GM18498 (cell line): Measurements from ENCODE around the gene TFR2.

Experiments used
- ATAC-seq: cut with Tn5 transposase; IDR thresholded peaks from one replicate; pipeline ENCODE4 v1.9.1; 2021; ENCODE audit warnings: mild to moderate bottlenecking, moderate library complexity; ENCODE audit not compliant: unreplicated experiment

The TFR2 gene

DNA sequence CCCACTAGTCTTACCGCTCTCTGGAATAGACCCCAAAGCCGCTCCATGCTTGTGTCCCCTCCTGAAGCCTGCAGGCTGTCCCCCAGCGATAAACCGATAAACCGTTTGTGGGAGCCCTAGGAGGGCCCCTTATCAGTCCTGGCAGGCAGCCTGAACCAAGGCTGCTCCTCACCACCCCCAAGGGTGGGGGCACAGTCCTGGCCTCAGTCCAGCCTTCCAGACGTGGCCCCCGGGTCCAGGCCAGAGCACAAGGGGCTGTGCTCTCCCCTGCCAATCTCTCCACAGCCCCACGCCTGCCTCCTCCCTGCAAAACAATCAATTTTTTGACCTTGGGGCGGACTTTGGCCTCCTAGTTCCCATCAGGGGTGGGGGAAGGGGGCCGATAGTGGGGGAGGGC, at the start of gene TFR2:
Gene TFR2 (minus strand): TSS at position 90 of the 397 bp plus-strand sequence. CDS start 43 bp downstream, at position 47.
- no peak for ATAC-seq

DNA sequence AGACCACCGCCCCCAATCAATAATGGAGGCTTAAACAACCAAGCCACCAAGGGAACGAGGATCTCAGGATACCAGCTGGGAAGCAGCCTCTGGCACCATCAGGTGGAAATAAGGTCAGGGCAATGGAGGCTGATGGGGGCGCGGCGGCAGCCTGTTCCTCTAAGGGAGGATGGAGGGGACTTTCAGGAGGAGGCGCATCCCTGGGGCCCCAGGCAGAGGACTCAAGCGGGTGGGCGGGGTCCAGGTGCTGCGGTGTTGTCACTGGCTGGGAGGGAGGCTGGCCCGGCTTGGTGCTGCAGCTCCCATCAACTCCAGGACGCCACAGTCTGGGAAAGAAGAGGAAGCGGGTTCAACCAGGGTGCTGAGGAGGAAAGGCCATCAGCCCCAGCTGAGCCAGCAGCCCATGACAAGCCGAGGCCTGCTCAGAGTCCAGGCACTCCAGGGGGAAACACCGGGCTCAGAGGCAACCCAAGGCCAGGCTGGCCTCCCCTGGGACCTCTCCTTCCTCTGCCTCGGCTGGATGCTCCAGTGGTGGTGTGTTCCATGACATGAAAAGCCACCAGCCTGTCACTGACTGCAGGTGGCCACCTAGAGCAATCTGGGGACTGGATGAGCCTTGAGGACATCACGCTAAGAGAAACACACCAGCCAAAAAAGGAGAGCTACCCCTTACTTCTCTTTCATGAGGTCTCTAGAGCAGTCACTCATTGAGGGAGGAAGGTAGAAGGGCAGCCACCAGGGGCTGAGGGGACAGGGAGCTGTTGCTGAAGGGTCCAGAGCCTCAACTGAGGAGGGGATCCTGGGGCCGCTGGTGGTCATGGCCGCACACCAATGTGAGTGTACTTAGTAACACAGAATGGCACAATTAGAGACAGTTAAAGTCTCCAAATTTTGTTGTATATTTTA, 48.1 kb upstream of the TFR2 start:
- ATAC-seq: no peak

DNA sequence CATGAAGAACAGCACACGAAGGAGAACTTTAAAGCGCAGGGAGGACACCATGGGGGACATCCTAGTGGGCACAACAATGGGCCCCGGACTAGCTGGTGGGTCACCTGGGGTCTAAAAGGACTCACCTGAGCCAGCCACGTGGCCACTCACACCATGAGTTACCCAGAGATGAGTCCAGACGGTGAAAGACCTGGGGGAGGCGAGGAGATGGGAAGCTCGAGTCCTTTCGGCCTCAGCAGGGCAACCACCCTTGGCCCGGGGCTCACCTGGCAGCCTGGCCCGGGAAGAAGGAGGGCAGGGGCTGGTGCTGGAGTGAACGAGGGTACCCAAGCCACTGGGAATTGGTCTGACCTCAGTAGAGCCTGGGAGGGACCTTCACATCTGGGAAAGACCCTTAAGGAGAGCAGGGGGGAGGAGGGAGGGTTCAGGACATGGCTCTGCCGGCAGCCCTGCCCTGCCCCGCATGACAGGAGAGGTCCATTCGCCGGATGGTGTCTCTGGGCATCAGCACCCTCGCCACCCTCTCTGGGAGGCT, 47.0 kb upstream of the TFR2 start:
- no peak for ATAC-seq

GRCh38 chr7:100687751-100688300, 46.5 kb upstream of the TFR2 start:
- ATAC-seq: no peak

- no peak for ATAC-seq
Observed at GRCh38 chr7:100687261-100687660, 45.9 kb upstream of the TFR2 start.

GRCh38 chr7:100686822-100687211, 45.5 kb upstream of the TFR2 start:
- ATAC-seq: no peak

GRCh38 chr7:100686201-100686821, 45.0 kb upstream of the TFR2 start:
- no peak for ATAC-seq

DNA sequence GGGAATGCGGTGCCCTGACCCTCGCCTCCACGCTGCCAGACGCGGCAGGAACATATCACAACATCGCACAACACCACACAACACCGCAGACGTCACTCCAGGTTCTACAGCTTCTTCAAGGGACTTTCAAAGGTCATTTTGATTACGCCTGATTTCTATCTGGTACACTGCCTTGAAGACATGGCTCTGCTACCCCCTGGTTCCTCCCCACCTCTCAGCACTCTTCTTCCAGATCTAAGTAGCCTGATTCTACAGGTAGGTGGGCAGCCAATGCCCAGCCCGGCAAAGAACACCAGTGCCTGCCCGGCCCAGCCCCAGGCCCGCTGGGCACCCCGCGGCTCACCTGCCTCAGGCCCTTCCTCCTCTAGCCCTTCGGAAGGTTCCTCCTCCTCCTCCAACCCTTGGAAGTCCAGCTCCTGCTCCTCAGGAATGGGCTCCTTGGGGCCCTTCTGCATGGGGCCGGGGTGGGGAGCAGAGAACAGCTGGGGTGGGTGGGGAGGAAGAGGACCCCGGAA, 44.3 kb upstream of the TFR2 start:
- no peak for ATAC-seq

DNA sequence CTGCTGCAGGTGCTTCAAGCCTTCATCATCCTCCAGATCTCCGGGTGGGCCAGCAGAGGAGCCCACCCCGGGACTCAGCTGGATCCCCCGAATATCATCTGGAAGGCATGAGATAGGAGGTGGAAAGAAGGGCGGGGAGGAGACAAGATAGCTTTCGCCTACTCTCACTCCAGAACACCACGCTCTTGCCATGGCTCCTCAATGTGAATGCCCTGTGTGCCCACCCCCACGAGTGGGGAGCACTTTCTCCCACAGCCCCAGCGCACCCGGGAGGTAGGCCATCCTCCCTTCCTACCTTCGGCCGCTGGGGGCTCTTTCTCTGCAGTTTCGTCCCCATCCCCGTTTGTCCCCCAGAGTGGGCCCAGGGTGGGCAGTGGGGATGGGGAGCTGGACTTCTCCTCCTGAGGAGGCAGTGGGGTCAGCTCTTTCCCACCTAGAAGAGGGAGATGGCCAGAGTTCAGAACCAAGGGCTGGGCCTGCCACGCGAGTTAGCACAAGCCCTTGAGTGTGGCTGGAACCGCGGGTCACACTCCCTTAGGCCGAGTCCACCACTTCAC, 43.8 kb upstream of the TFR2 start:
- ATAC-seq: no peak

DNA sequence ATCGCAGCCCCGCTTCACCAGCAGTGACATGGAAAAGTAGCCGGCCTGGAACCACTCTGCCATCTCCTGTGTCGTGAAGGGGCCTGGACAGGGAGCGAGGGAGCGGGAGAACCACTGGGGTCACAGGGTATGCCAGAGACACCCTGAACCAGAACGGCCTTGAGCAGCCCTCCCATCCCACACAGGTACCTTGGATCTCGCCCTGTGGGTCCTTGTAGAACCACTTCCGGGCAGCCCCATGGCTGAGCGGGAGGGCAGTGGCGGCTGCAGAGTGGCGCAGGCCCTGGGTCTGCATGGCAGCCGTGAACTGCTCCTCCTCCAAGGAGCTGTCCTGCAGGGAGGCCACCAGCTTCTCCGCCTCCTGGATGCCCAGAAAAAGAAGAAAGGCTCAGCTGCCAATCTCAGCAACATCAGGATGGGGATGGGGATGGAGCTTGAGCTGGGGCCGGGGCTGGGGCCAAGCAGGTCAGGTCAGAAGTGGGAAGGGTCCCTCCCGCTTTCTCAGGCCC, 43.2 kb upstream of the TFR2 start:
- ATAC-seq: no peak

- ATAC-seq: no peak
Observed at GRCh38 chr7:100683659-100684533, 42.5 kb upstream of the TFR2 start.

GRCh38 chr7:100682991-100683658, 41.8 kb upstream of the TFR2 start:
- no peak for ATAC-seq

- ATAC-seq: no peak
Observed at GRCh38 chr7:100682228-100682741, 40.9 kb upstream of the TFR2 start.

DNA sequence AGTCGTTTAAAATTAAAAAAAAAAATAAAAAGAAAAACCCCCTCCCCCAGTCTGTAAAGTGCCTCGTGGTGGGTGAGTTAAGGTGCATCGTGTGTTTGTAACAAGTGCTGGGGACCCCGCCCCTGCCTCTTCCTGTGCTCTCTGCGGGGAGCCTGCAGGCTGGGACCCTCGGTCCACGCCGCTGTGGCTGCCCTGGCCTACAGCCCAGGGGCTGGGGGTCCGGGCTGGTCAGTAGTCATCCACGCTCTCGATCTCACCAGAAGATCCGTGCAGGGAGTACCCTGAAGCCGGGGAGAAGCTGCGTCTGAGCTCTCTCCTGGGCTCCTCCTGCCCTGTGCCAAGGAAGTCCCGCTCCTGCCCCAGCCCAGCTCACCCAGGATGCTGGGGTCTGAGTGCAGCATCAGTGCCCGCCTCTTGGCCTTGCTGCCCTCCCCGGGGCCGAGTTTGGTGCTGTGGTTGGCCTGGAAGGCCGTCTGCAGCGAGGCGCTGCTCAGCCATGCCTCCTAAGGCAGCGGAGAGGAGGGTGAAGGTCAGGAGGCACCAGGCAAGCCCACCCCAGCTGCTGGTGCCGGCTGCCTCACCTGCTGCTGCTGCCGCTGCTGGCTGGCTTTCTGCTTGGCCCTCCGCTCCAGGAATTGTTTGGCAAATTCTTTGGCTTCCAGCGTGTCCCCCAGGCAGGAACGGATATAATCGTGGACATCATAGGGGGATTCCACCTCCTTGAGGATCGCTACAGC, 40.3 kb upstream of the TFR2 start:
- no peak for ATAC-seq

GRCh38 chr7:100680576-100681271, 39.4 kb upstream of the TFR2 start:
- no peak for ATAC-seq

GRCh38 chr7:100679927-100680575, 38.7 kb upstream of the TFR2 start:
- ATAC-seq: no peak

DNA sequence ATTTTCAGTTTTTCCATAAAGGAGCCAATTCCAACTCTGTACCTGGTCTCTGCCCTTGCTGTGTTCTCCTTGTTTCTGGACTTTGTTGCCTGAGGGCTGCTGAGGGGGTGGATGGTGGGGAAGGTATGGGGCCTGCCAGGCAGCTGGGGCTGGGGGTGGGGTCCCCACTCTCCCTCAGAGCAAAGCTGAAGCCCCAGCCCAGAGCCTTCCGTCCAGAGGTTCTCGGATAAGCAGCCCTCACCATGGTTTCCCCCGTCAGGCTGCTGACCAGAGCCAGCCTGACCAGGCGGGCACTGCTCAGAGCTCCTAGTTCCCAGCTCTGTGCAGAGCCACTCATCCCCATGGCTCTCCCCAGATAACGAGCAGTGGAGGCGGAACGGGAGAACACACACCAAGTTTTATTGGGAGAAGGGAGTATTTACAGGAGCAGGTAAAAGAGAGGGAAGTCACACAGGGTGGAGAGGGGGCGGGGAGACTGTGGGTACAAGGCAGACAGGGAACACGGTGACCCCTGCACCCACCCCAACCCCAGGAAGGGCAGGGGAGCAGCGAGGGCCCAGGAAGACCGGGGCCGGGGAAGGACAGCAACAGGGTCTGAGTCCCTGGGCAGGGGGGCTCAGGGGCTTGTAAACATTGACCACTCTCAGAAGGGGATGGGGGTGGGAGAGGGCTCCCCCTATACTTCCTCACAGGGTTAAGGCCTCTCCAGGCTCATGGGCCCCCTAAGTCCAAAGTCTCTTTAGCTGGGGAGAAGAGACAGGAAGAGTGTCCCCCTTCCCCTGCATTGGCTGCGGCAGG, 38.0 kb upstream of the TFR2 start:
- ATAC-seq: no peak
